ENCODE results near the gene BACH2.
"Not testable (repeated sequence)": the region's sequence is repeated elsewhere in the genome, so short reads cannot be mapped to it uniquely, and the experiment has no call there.

Gene BACH2

DNA sequence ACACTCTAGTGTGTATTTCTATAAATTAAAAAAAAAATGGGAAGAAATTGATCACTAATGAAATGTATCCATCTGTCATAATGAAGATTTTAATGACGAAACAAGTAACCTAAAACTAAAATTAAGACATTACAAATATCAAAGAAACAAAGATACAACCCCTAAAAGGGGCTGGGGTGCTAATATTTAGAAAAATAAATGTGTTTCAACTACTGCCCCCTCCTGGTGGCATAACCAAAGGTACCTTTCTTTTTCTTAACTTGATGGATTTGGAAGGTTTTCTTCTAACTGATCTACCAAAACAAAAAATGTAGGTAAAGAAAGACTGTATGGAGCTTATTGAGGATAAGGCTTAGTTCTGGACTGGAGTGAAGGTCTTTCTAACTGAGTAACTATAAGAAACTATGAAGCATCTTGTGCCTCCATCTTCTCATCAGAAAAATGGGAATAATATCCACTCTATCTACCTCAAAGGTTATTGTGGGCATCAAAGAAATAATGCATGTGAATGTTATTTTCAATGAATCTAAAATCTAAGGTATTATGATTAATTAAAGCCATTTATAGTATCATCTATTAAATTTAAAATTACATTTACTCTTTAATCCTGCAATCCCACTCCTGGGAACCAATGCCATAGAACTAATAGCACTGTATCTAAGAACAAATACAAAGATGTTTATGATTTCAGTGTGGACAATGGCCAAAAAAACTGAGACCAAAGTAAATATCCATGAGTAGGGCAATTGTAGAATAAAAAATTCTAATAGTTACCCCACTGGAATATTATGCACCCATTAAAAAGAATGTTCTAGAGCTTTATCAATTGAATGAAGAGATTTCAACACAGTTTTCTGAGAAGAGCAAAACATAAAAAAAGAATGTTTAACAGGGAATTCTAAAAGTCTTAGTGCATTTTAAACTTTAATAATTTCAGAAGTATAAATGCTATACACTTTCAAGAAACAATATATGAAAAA is 117.2 kb downstream of the BACH2 start:
- DNase-seq, result no peak

GRCh38 chr6:90178384-90178855 is 118.2 kb downstream of the BACH2 start:
- DNase-seq, result no peak

GRCh38 chr6:90177544-90178383 is 118.9 kb downstream of the BACH2 start:
- no peak for DNase-seq

DNA sequence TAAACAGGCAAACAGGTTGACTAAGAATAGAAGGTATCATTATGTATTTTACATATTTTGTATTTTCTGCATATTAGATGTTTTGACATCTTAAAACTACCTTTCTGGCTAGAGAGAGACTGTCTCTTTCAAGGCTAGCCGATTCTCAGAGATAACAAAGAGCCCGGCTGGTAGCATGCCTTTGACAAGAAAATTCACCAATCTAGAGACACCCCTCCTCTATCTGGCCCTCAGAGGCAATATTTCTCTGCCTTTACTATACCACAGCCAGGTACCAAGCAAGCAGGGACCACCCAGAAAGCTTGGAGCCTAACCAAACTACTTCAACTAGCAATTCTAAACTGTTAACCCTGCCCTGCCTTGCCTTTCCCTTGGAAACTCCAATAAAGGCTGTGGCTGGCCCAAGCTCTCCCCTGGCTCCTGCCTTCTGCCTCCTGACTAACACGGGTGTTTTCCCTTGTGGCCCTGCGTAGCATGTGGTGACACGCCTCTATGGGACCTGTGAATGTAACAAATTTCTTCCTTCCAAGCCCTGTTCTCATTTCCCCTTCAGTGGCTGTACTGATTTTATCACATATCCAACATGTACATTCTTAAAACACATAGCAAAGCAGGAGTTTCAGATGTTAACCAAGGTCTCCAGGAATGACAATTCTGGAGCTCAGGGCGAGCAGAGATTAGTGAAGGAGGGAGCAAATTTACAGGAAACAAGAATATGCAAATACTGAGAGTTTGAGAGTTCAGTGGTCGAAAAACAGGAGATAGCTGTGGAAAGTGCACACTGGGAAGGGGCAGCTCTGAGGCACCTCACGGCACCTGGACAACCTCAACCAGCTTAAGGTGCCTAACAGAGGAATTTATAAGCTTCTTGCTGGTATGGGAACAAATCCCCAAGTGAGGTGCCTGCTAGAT is 120.8 kb downstream of the BACH2 start:
- no peak for DNase-seq

GRCh38 chr6:90173262-90173925 is 123.2 kb downstream of the BACH2 start:
- DNase-seq, result no peak

- DNase-seq, result no peak
These were observed 126.0 kb downstream of the BACH2 start for GRCh38 chr6:90170601-90171000.

GRCh38 chr6:90169374-90169773 is 127.3 kb downstream of the BACH2 start:
- DNase-seq, result no peak

- DNase-seq, result no peak
These were observed 127.9 kb downstream of the BACH2 start for GRCh38 chr6:90168693-90169131.

DNA sequence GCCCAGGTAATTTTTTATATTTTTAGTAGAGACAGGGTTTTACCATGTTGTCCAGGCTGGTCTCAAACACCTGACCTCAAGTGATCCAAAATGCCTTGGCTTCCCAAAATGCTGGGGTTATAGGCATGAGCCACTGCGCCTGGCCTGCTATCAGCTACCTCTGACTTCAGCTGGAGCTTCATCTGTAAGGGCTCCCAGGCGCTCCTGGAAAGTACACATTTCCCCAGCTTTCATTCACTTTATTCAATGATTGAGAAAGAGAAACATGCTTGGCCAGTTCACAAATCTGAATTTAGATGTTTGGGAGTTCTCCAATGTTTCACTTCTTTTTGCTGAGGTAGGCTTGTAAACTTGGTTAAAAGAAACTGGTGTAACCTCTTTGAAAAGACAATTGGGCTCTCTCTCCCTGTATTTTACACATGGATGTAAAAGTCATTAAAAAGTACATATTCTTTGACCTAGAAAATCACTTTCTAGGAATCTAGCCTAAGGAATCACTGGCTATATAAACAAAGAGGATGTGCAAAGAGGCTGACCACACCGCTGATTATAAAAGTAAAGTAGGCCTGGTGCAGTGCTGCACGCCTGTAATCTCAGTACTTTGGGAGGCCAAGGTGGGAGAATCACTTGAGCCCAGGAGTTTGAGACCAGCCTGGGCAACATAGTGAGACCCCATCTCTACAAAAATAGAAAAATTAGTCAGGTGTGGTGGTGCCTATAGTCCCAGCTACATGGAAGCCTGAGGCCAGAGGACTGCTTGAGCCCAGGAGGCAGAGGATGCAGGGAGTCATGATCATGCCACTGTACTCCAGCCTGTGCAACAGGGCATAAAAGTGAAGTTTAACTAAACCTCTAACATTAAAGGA is 128.9 kb downstream of the BACH2 start:
- no peak for DNase-seq

DNA sequence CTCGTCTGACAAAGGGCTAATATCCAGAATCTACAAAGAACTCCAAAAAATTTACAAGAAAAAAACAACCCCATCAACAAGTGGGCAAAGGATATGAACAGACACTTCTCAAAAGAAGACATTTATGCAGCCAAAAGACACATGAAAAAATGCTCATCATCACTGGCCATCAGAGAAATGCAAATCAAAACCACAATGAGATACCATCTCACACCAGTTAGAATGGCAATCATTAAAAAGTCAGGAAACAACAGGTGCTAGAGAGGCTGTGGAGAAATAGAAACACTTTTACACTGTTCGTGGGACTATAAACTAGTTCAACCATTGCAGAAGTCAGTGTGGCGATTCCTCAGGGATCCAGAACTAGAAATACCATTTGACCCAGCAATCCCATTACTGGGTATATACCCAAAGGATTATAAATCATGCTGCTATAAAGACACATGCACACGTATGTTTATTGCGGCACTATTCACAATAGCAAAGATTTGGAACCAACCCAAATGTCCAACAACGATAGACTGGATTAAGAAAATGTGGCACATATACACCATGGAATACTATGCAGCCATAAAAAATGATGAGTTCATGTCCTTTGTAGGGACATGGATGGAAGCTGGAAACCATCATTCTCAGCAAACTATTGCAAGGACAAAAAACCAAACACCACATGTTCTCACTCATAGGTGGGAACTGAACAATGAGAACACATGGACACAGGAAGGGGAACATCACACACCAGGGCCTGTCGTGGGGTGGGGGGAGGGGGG is 130.3 kb downstream of the BACH2 start:
- not testable (repeated sequence) for DNase-seq

DNA sequence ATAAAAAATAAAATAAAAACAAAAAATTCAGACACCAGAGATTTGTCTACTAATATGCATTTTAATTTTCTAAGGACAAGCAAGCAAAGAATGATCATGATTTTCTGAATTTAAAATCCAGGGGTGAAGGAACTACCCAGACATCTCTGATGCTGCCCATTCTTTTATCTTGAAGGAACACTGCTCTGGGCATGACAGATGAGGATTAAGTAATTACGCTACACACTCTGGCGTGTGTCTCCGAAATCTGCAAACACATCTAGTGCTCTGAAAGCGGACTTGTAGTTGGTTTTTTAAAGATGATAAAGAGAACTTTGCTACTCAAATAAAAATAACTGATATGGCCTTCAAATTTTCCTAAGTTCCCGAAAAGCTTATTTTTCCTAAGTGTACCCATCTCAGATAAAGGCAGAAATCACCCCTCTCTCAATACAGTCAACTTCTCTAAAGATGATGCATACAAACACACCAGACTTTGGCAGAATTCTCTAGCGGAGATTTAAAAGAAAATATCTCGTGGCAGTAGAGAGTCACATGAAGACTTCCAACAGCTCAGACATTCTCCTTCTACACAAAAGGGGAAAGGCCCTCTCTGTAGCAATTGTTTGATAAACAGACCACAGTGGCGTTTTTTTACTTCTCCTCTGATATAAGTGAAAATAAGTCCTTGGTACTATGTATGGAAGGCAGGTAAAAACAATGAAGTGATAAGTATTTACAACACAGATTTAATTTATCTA is 133.8 kb downstream of the BACH2 start:
- no peak for DNase-seq

DNA sequence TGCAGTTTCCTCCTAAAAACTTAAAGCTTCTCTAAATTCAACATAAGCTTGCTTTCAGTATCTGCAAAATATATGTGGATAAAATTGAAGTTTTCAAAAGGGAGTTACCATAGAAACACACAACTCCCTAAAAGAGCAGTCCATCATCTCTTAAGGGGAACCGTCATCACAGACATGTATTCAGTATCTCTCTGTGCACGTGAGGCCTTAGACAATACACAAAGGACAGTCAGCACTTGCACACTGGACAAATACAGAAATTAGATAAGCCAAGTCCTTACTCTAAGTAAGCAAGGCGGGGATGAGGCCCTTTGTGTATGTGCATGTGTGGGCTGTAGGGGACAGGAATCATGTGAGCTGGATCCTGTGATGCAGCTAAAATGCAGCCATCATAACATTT is 136.6 kb downstream of the BACH2 start:
- DNase-seq, result no peak

GRCh38 chr6:90159452-90159851 is 137.2 kb downstream of the BACH2 start:
- no peak for DNase-seq

- no peak for DNase-seq
These were observed 137.7 kb downstream of the BACH2 start for GRCh38 chr6:90158936-90159335.

GRCh38 chr6:90157441-90157840 is 139.2 kb downstream of the BACH2 start:
- no peak for DNase-seq

- no peak for DNase-seq
These were observed 139.8 kb downstream of the BACH2 start for GRCh38 chr6:90156861-90157260.

- no peak for DNase-seq
These were observed 141.7 kb downstream of the BACH2 start for GRCh38 chr6:90154755-90155470.

GRCh38 chr6:90151576-90152422 is 144.8 kb downstream of the BACH2 start:
- no peak for DNase-seq
